ENCODE results near the gene TRUB2. TPM values are rescaled to one million over a fixed set of nuclear protein-coding genes. Genes with fewer than 3 reads are reported as not detected.
A peak's percentile ranks its signal among the peaks of the same experiment; 100 is the strongest.

TRUB2 gene
- total and polyA plus RNA-seq, 4 donors: 14.6 to 28.9 (median 17.2) TPM

DNA sequence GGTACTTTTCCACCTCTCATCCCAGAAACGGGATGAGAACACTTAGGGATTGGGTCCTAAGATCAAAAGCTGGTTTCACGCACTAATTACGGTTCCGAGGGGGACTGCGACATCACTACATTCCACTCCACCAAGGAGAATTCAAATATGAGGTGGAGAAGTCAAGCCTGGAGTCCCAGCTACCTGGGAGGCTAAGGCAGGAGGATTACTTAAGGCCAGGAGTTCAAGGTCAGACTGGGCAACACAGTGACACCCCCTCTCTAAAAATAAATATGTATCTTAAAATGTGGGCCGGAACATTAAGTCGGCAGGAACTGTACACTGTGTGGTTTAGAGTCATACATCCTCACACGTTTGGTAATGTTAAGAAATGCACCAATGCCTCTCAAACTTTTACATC is 48.0 kb downstream of the TRUB2 start:
- no peaks in the 10 kb centered on the region for H3K27me3 ChIP-seq (ENCODE audit: control insufficient read depth in 3 of 3, insufficient read depth in 3 of 3, low read length in 2 of 3)
- peaks cover 0 to 24% (median 10%) of the 10 kb centered on the region in 5 donors for H3K4me1 ChIP-seq (ENCODE audit: control insufficient read depth in 5 of 5, insufficient read depth in 5 of 5, low read length in 5 of 5)
- no peaks in the 10 kb centered on the region for H3K9me3 ChIP-seq (ENCODE audit: control insufficient read depth in 4 of 4, insufficient read depth in 3 of 4, low read length in 3 of 4)
- WGBS, 2 donors: 74 to 77% methylated on average over 8 of the region's 8 CpGs
- H3K27ac ChIP-seq (ENCODE audit: low read depth in 1 of 2, low read length in 1 of 2): no peak overlapping the region
- H3K9ac ChIP-seq (ENCODE audit: insufficient read depth in 1 of 2, low read length in 2 of 2): peak overlapping the region in 1 of 2 donors; percentile 80
- ATAC-seq (ENCODE audit: insufficient read depth, low FRiP score) (no peak), DNase-seq (no peak)
- TF ChIP-seq, protein P1, sequence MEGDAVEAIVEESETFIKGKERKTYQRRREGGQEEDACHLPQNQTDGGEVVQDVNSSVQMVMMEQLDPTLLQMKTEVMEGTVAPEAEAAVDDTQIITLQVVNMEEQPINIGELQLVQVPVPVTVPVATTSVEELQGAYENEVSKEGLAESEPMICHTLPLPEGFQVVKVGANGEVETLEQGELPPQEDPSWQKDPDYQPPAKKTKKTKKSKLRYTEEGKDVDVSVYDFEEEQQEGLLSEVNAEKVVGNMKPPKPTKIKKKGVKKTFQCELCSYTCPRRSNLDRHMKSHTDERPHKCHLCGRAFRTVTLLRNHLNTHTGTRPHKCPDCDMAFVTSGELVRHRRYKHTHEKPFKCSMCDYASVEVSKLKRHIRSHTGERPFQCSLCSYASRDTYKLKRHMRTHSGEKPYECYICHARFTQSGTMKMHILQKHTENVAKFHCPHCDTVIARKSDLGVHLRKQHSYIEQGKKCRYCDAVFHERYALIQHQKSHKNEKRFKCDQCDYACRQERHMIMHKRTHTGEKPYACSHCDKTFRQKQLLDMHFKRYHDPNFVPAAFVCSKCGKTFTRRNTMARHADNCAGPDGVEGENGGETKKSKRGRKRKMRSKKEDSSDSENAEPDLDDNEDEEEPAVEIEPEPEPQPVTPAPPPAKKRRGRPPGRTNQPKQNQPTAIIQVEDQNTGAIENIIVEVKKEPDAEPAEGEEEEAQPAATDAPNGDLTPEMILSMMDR (IDR thresholded peaks at IDR 0.05; ENCODE audit: control extremely low read depth, extremely low read depth): no peak
- H3K36me3 ChIP-seq (ENCODE audit: control insufficient read depth in 4 of 4, insufficient read depth in 4 of 4, low read length in 4 of 4): peaks cover 0 to 21% (median 17%) of the 10 kb centered on the region in 4 donors
- no peak overlapping the region for H3K4me3 ChIP-seq

DNA sequence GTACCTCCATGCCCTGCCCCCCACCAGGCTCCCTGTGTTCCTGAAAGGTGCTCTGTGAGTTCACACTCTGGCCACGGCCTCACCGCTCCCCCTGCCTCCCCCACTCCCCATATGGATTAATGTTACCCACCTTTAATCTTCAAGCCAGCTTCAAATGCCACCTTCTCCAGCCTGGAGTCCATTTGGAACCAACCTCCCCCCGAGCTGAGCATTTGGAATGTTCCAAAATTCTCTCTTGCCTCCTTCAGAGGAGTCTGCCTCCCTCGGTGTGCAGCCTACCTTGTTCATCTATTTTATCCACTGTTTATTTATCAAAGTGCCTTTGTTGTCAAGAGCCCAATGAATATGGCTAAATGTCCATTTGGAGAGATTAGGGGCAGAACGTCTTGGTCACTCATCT is 50.7 kb downstream of the TRUB2 start:
- Histone ChIP-seq H3K27ac (ENCODE audit: low read depth in 1 of 2, low read length in 1 of 2) (no peak overlapping the region), H3K27me3 (ENCODE audit: control insufficient read depth in 3 of 3, insufficient read depth in 3 of 3, low read length in 2 of 3) (no peaks in the 10 kb centered on the region), H3K9me3 (ENCODE audit: control insufficient read depth in 4 of 4, insufficient read depth in 3 of 4, low read length in 3 of 4) (no peaks in the 10 kb centered on the region), H3K36me3 (ENCODE audit: control insufficient read depth in 4 of 4, insufficient read depth in 4 of 4, low read length in 4 of 4) (peaks cover 2 to 38% (median 26%) of the 10 kb centered on the region in 4 donors), H3K4me3 (no peak overlapping the region), H3K9ac (ENCODE audit: insufficient read depth in 1 of 2, low read length in 2 of 2) (no peak overlapping the region), H3K4me1 (ENCODE audit: control insufficient read depth in 5 of 5, insufficient read depth in 5 of 5, low read length in 5 of 5) (peaks cover 0 to 12% (median 1%) of the 10 kb centered on the region in 5 donors)
- ATAC-seq (ENCODE audit: insufficient read depth, low FRiP score) (no peak), DNase-seq (no peak)
- TF ChIP-seq, protein P1 (IDR thresholded peaks at IDR 0.05; ENCODE audit: control extremely low read depth, extremely low read depth): no peak
- 79 to 84% methylated on average over 5 of the region's 5 CpGs for WGBS, 2 donors

DNA sequence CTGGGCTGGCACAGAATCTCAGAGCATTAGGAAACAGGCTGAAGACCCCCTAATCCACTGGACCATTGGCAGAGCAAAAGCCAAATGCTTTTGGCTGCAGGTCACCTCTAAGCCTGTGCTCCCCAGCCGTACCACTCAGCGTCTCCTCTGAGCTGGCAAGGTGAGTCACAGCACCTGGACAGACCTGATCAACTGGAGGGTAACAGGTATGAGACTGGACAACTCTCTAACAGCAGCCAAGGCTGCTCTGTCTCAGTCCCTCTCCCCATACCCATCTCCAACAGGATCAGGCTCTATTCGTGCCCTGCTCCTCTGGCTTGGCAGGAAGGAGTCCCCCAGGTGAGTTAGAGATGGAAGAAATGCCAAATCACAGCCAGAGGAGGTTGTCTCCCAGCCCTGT is 51.1 kb downstream of the TRUB2 start:
- Histone ChIP-seq H3K9ac (ENCODE audit: insufficient read depth in 1 of 2, low read length in 2 of 2) (no peak overlapping the region), H3K27me3 (ENCODE audit: control insufficient read depth in 3 of 3, insufficient read depth in 3 of 3, low read length in 2 of 3) (no peaks in the 10 kb centered on the region), H3K4me3 (no peak overlapping the region), H3K9me3 (ENCODE audit: control insufficient read depth in 4 of 4, insufficient read depth in 3 of 4, low read length in 3 of 4) (no peaks in the 10 kb centered on the region), H3K27ac (ENCODE audit: low read depth in 1 of 2, low read length in 1 of 2) (no peak overlapping the region), H3K36me3 (ENCODE audit: control insufficient read depth in 4 of 4, insufficient read depth in 4 of 4, low read length in 4 of 4) (peaks cover 2 to 41% (median 28%) of the 10 kb centered on the region in 4 donors), H3K4me1 (ENCODE audit: control insufficient read depth in 5 of 5, insufficient read depth in 5 of 5, low read length in 5 of 5) (peaks cover 0 to 12% (median 1%) of the 10 kb centered on the region in 5 donors)
- ATAC-seq (ENCODE audit: insufficient read depth, low FRiP score): no peak
- 86 to 95% methylated on average over 3 of the region's 3 CpGs for WGBS, 2 donors
- TF ChIP-seq, protein P1 (IDR thresholded peaks at IDR 0.05; ENCODE audit: control extremely low read depth, extremely low read depth): no peak
- DNase-seq: no peak

All from lung (tissue), 12 donors.